ENCODE results near the gene DLL1.
"Not testable (repeated sequence)": the region's sequence is repeated elsewhere in the genome, so short reads cannot be mapped to it uniquely, and the experiment has no call there.

- not testable (repeated sequence) for TF ChIP-seq CTCF (conservative IDR thresholded peaks at IDR 0.05 in 1 of 2, IDR thresholded peaks at IDR 0.05 in 1 of 2; ENCODE audit: extremely low read depth in 1 of 2, insufficient read depth in 1 of 2, low read depth in 1 of 2, low read length in 2 of 2); EZH2 (IDR thresholded peaks at IDR 0.05; ENCODE audit: borderline replicate concordance, low read length)
Measured at GRCh38 chr6:170335199-170335598, 44.3 kb upstream of the DLL1 start.
